ENCODE results near the gene ARPIN. TPM values are rescaled to one million over a fixed set of nuclear protein-coding genes. Genes with fewer than 3 reads are reported as not detected.

ARPIN gene
- total and polyA plus RNA-seq, 9 of the 15 experiments (the other 6 are each of a cell fraction or from before 2014, with no cell fraction given), result not detected

DNA sequence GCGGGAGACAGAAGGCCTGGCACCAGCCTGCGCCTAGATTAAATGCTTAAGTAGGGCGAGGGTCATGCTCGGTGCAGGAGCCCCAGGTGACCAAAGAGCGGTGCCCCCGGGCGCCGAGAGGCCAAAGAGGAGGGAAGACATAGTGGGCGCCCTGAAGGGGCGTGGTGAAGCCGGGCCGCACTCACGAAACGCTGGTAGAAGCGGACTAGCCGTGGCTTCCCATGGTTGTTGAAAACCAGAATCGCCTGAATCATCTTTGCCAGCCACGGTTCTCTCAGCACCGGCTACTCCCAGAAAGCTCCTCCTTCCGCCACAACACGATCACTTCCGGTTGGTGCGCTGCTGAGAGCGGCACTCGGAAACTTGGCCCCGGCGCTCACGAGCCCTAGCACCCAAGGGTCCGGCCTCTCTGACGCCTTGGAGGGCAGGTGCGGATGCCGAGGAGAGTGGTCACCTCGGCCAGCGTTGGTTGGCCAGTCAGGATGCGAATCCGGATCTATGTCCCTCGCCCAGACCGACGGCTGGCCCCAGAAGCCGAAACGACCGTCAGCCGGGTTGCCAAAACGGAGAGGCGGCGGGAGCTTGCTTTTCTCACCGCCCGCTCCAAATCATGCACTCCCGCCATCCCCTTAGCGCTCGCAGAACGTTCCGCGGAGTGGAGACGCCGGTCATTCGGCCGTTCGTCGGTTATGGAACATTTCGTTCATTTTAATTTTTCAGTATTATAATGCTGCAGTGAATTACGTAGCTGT is 18.9 kb downstream of the ARPIN start, which contains the start of gene AP3S2 (continued):
- TF ChIP-seq, protein P1, sequence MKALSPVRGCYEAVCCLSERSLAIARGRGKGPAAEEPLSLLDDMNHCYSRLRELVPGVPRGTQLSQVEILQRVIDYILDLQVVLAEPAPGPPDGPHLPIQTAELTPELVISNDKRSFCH (CRISPR knock-in tag; IDR thresholded peaks at IDR 0.05), result no peak
- TF ChIP-seq, protein P1 (tag; IDR thresholded peaks at IDR 0.05), result peak; percentile 76; the same call in 1 of the 2 replicates
- TF ChIP-seq HDAC3 (IDR thresholded peaks at IDR 0.05; ENCODE audit: borderline replicate concordance, partially characterized antibody) (peak; percentile 69), CBX5 (IDR thresholded peaks at IDR 0.05; ENCODE audit: borderline replicate concordance, low read depth) (no peak), ARID1B (IDR thresholded peaks at IDR 0.05) (peak; percentile 50), SMARCE1 (IDR thresholded peaks at IDR 0.05) (no peak), CTBP1 (IDR thresholded peaks at IDR 0.05; ENCODE audit: borderline replicate concordance) (peak; percentile 100), SMAD4 (CRISPR knock-in tag; conservative IDR thresholded peaks at IDR 0.05) (peak; percentile 70), RB1 (IDR thresholded peaks at IDR 0.05; ENCODE audit: low read depth) (peak; percentile 96), CREB1 (IDR thresholded peaks at IDR 0.05) (peak; percentile 77), CREB1 (CRISPR knock-in tag; IDR thresholded peaks at IDR 0.05) (peak; percentile 87), MEIS2 (IDR thresholded peaks at IDR 0.05; ENCODE audit: partially characterized antibody) (peak; percentile 47), KLF10 (CRISPR knock-in tag; IDR thresholded peaks at IDR 0.05) (no peak), FOXK2 (conservative IDR thresholded peaks at IDR 0.05 in 1 of 2, IDR thresholded peaks at IDR 0.05 in 1 of 2; ENCODE audit: low read depth in 2 of 2) (peak; percentile 96 to 97), NEUROD1 (IDR thresholded peaks at IDR 0.05; ENCODE audit: borderline replicate concordance, low read depth, low read length, partially characterized antibody) (peak; percentile 86)
- TF ChIP-seq, protein P2, sequence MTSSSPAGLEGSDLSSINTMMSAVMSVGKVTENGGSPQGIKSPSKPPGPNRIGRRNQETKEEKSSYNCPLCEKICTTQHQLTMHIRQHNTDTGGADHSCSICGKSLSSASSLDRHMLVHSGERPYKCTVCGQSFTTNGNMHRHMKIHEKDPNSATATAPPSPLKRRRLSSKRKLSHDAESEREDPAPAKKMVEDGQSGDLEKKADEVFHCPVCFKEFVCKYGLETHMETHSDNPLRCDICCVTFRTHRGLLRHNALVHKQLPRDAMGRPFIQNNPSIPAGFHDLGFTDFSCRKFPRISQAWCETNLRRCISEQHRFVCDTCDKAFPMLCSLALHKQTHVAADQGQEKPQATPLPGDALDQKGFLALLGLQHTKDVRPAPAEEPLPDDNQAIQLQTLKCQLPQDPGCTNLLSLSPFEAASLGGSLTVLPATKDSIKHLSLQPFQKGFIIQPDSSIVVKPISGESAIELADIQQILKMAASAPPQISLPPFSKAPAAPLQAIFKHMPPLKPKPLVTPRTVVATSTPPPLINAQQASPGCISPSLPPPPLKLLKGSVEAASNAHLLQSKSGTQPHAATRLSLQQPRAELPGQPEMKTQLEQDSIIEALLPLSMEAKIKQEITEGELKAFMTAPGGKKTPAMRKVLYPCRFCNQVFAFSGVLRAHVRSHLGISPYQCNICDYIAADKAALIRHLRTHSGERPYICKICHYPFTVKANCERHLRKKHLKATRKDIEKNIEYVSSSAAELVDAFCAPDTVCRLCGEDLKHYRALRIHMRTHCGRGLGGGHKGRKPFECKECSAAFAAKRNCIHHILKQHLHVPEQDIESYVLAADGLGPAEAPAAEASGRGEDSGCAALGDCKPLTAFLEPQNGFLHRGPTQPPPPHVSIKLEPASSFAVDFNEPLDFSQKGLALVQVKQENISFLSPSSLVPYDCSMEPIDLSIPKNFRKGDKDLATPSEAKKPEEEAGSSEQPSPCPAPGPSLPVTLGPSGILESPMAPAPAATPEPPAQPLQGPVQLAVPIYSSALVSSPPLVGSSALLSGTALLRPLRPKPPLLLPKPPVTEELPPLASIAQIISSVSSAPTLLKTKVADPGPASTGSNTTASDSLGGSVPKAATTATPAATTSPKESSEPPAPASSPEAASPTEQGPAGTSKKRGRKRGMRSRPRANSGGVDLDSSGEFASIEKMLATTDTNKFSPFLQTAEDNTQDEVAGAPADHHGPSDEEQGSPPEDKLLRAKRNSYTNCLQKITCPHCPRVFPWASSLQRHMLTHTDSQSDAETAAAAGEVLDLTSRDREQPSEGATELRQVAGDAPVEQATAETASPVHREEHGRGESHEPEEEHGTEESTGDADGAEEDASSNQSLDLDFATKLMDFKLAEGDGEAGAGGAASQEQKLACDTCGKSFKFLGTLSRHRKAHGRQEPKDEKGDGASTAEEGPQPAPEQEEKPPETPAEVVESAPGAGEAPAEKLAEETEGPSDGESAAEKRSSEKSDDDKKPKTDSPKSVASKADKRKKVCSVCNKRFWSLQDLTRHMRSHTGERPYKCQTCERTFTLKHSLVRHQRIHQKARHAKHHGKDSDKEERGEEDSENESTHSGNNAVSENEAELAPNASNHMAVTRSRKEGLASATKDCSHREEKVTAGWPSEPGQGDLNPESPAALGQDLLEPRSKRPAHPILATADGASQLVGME (CRISPR knock-in tag; IDR thresholded peaks at IDR 0.05), result peak; percentile 95
- TF ChIP-seq, protein P3, sequence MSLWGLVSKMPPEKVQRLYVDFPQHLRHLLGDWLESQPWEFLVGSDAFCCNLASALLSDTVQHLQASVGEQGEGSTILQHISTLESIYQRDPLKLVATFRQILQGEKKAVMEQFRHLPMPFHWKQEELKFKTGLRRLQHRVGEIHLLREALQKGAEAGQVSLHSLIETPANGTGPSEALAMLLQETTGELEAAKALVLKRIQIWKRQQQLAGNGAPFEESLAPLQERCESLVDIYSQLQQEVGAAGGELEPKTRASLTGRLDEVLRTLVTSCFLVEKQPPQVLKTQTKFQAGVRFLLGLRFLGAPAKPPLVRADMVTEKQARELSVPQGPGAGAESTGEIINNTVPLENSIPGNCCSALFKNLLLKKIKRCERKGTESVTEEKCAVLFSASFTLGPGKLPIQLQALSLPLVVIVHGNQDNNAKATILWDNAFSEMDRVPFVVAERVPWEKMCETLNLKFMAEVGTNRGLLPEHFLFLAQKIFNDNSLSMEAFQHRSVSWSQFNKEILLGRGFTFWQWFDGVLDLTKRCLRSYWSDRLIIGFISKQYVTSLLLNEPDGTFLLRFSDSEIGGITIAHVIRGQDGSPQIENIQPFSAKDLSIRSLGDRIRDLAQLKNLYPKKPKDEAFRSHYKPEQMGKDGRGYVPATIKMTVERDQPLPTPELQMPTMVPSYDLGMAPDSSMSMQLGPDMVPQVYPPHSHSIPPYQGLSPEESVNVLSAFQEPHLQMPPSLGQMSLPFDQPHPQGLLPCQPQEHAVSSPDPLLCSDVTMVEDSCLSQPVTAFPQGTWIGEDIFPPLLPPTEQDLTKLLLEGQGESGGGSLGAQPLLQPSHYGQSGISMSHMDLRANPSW (CRISPR knock-in tag; IDR thresholded peaks at IDR 0.05), result no peak
- TF ChIP-seq, protein P4, sequence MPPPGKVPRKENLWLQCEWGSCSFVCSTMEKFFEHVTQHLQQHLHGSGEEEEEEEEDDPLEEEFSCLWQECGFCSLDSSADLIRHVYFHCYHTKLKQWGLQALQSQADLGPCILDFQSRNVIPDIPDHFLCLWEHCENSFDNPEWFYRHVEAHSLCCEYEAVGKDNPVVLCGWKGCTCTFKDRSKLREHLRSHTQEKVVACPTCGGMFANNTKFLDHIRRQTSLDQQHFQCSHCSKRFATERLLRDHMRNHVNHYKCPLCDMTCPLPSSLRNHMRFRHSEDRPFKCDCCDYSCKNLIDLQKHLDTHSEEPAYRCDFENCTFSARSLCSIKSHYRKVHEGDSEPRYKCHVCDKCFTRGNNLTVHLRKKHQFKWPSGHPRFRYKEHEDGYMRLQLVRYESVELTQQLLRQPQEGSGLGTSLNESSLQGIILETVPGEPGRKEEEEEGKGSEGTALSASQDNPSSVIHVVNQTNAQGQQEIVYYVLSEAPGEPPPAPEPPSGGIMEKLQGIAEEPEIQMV (tag; conservative IDR thresholded peaks at IDR 0.05; ENCODE audit: low read depth), result no peak
